H1 (cell line): ENCODE data around the gene SLC15A4. TPM values are rescaled to one million over a fixed set of nuclear protein-coding genes. Genes with fewer than 3 reads are reported as not detected.

Source experiments
- CTCF ChIA-PET: fragments of 300-600 bp; sonication (Branson Sonifier 250); formaldehyde crosslinking; loops from one replicate; lab custom pipeline; 2021; ENCODE audit not compliant: partially characterized antibody; lab: Charles Lee
- POLR2A ChIA-PET: fragments of 300-600 bp; sonication (Branson Sonifier 250); formaldehyde crosslinking; loops from one replicate; lab custom pipeline; 2021; ENCODE audit warnings: inconsistent platforms; ENCODE audit not compliant: partially characterized antibody; lab: Charles Lee
- DNase-seq, 2 experiments: peaks; one replicate each; pipeline versions ENCODE4 v3.0.0 to v3.0.0-alpha.2; 2010 to 2022; ENCODE audit warnings: low spot score in 2 of 2, low read depth in 1 of 2, mixed read lengths in 1 of 2
- FAIRE-seq: peaks from 2 replicates; lab custom pipeline; 2011; peaks lifted over from hg19 to GRCh38; lab: Jason Lieb, UNC
- H2AFZ ChIP-seq: 2 replicates; pipeline ENCODE4 v1.8.1; 2012; ENCODE audit warnings: low read length, inconsistent platforms
- H2AK5ac ChIP-seq: 2 replicates; pipeline ENCODE4 v1.6.1; 2013; ENCODE audit warnings: low read depth, low read length
- H2BK120ac ChIP-seq: replicated peaks from 2 replicates; pipeline ENCODE3; 2013; ENCODE audit warnings: low read depth, low read length, inconsistent platforms
- H2BK12ac ChIP-seq: 2 replicates; pipeline ENCODE4 v1.6.1; 2013; ENCODE audit warnings: low read depth, low read length
- H2BK15ac ChIP-seq: 2 replicates; pipeline ENCODE4 v1.6.1; 2013; ENCODE audit warnings: low read length
- H2BK20ac ChIP-seq: 2 replicates; pipeline ENCODE4 v1.6.1; 2013; ENCODE audit warnings: low read length
- H2BK5ac ChIP-seq: 2 replicates; pipeline ENCODE4 v1.6.1; 2013; ENCODE audit warnings: low read depth, low read length
- H3K14ac ChIP-seq: 2 replicates; pipeline ENCODE4 v1.6.1; 2013; ENCODE audit warnings: inconsistent platforms; ENCODE audit not compliant: insufficient read length
- H3K18ac ChIP-seq: 2 replicates; pipeline ENCODE4 v1.6.1; 2013; ENCODE audit warnings: low read length; ENCODE audit errors: extremely low read depth
- H3K23ac ChIP-seq: 2 replicates; pipeline ENCODE4 v1.6.1; 2013; ENCODE audit warnings: inconsistent platforms; ENCODE audit not compliant: insufficient read length
- H3K23me2 ChIP-seq: 2 replicates; pipeline ENCODE4 v1.6.1; 2013; ENCODE audit warnings: low read depth, low read length
- H3K27ac ChIP-seq: 2 replicates; pipeline ENCODE4 v1.6.1; 2011; ENCODE audit warnings: low read depth, low read length, inconsistent platforms
- H3K27me3 ChIP-seq, 4 experiments: replicated peaks in 1 of 4; 1 replicate in 1 of 4; 2 replicates in 3 of 4; pipeline versions ENCODE4 v1.6.1 to v1.8.1; 2011 to 2013; ENCODE audit warnings: low read length in 3 of 4, mild to moderate bottlenecking in 3 of 4, inconsistent platforms in 2 of 4, mixed read lengths in 2 of 4, moderate library complexity in 1 of 4; ENCODE audit not compliant: control insufficient read depth in 3 of 4, insufficient read depth in 3 of 4; ENCODE audit errors: extremely low read depth in 1 of 4
- H3K36me3 ChIP-seq, 4 experiments: 2 replicates each; pipeline versions ENCODE4 v1.6.1 to v1.8.1; 2011 to 2013; ENCODE audit warnings: mild to moderate bottlenecking in 4 of 4, low read length in 3 of 4, moderate library complexity in 2 of 4, control low read depth in 1 of 4, inconsistent platforms in 1 of 4; ENCODE audit not compliant: insufficient read depth in 4 of 4, control insufficient read depth in 2 of 4
- H3K4ac ChIP-seq: replicated peaks from 2 replicates; pipeline ENCODE3; 2013; ENCODE audit warnings: low read length, low read depth, mixed read lengths, inconsistent platforms; ENCODE audit not compliant: insufficient read length
- H3K4me1 ChIP-seq, 4 experiments: replicated peaks in 1 of 4; 1 replicate in 1 of 4; 2 replicates in 3 of 4; pipeline versions ENCODE4 v1.6.1 to v1.8.1; 2011 to 2013; ENCODE audit warnings: low read length in 3 of 4, inconsistent platforms in 2 of 4, mixed read lengths in 1 of 4; ENCODE audit not compliant: insufficient read depth in 4 of 4, control insufficient read depth in 3 of 4
- H3K4me2 ChIP-seq, 2 experiments: 2 replicates each; pipeline versions ENCODE4 v1.6.1 to v1.8.1; 2011 to 2013; ENCODE audit warnings: low read depth in 2 of 2, low read length in 2 of 2, control low read depth in 1 of 2, inconsistent platforms in 1 of 2, mild to moderate bottlenecking in 1 of 2; ENCODE audit not compliant: insufficient read depth in 1 of 2
- H3K4me3 ChIP-seq, 4 experiments: fragments of 200-600, 300-600 bp in 1 of 4; sonication (generic), shearing (Covaris generic), sonication (Bioruptor Twin) in 1 of 4; 2 replicates each; pipeline versions ENCODE4 v1.5.1 to v1.8.1; 2011 to 2016; ENCODE audit warnings: low read length in 4 of 4, low read depth in 3 of 4, control low read depth in 2 of 4, inconsistent platforms in 2 of 4, mild to moderate bottlenecking in 2 of 4, mixed read lengths in 1 of 4, moderate library complexity in 1 of 4; ENCODE audit not compliant: insufficient read depth in 2 of 4; ENCODE audit errors: extremely low read depth in 1 of 4
- H3K56ac ChIP-seq: replicated peaks from 2 replicates; pipeline ENCODE3; 2013; ENCODE audit warnings: low read depth, mild to moderate bottlenecking, mixed read lengths, low read length, inconsistent platforms; ENCODE audit not compliant: insufficient read length
- H3K79me1 ChIP-seq: 2 replicates; pipeline ENCODE4 v1.6.1; 2013; ENCODE audit warnings: low read depth, low read length, control low read depth
- H3K79me2 ChIP-seq, 2 experiments: 2 replicates each; pipeline versions ENCODE4 v1.6.1 to v1.8.1; 2012 to 2013; ENCODE audit warnings: low read length in 2 of 2, mild to moderate bottlenecking in 2 of 2, inconsistent platforms in 1 of 2; ENCODE audit not compliant: insufficient read depth in 2 of 2, control insufficient read depth in 1 of 2
- H3K9ac ChIP-seq, 4 experiments: replicated peaks in 1 of 4; 1 replicate in 1 of 4; 2 replicates in 3 of 4; pipeline versions ENCODE4 v1.6.1 to v1.8.1; 2011 to 2013; ENCODE audit warnings: low read depth in 3 of 4, low read length in 3 of 4, control low read depth in 2 of 4, mild to moderate bottlenecking in 2 of 4, moderate library complexity in 2 of 4, inconsistent platforms in 1 of 4; ENCODE audit errors: extremely low read depth in 1 of 4
- H3K9me3 ChIP-seq, 2 experiments: 2 replicates each; pipeline versions ENCODE4 v1.6.1 to v1.8.1; 2012 to 2013; ENCODE audit warnings: mild to moderate bottlenecking in 2 of 2, moderate library complexity in 2 of 2, control low read depth in 1 of 2, inconsistent platforms in 1 of 2, low read depth in 1 of 2, low read length in 1 of 2, mixed read lengths in 1 of 2; ENCODE audit not compliant: insufficient read depth in 2 of 2
- H4K20me1 ChIP-seq, 2 experiments: replicated peaks in 1 of 2; 2 replicates each; pipeline versions ENCODE3 to v1.8.1; 2011 to 2013; ENCODE audit warnings: inconsistent platforms in 2 of 2, low read length in 2 of 2, mild to moderate bottlenecking in 1 of 2; ENCODE audit not compliant: insufficient read depth in 2 of 2, control insufficient read depth in 1 of 2
- H4K5ac ChIP-seq: 2 replicates; pipeline ENCODE4 v1.6.1; 2013; ENCODE audit warnings: low read length, low read depth, mixed read lengths, inconsistent platforms; ENCODE audit not compliant: insufficient read length
- H4K8ac ChIP-seq: 2 replicates; pipeline ENCODE4 v1.8.0; 2013; ENCODE audit warnings: mild to moderate bottlenecking, moderate library complexity, low read length, inconsistent platforms; ENCODE audit not compliant: insufficient read depth; ENCODE audit errors: extremely low read depth
- H4K91ac ChIP-seq: replicated peaks from 2 replicates; pipeline ENCODE3; 2013; ENCODE audit warnings: low read length, mixed read lengths, inconsistent platforms; ENCODE audit not compliant: insufficient read length
- CEBPB ChIP-seq: IDR thresholded peaks from 2 replicates; pipeline ENCODE4 v1.6.1; 2012; ENCODE audit warnings: low read depth, low read length
- CREB1 ChIP-seq: IDR thresholded peaks from 2 replicates; pipeline ENCODE4 v1.6.1; 2012; ENCODE audit warnings: inconsistent platforms
- FOSL1 ChIP-seq: IDR thresholded peaks from 2 replicates; pipeline ENCODE4 v1.6.1; 2011; ENCODE audit warnings: mild to moderate bottlenecking, low read depth, low read length, moderate library complexity; ENCODE audit not compliant: insufficient read depth
- GTF2F1 ChIP-seq: IDR thresholded peaks from 2 replicates; pipeline ENCODE4 v1.6.1; 2012; ENCODE audit warnings: low read depth, low read length, improper control_type of control experiment, borderline replicate concordance
- RAD21 ChIP-seq, 2 experiments: IDR thresholded peaks in 1 of 2; conservative IDR thresholded peaks in 1 of 2; 2 replicates each; pipeline ENCODE4 v1.6.1; 2011; ENCODE audit warnings: low read depth in 2 of 2, low read length in 2 of 2, improper control_type of control experiment in 1 of 2, inconsistent platforms in 1 of 2, mild to moderate bottlenecking in 1 of 2, moderate library complexity in 1 of 2
- RXRA ChIP-seq: IDR thresholded peaks from 2 replicates; pipeline ENCODE4 v1.6.1; 2011; ENCODE audit warnings: low read depth, mild to moderate bottlenecking, low read length, moderate library complexity; ENCODE audit not compliant: insufficient read depth
- WGBS, 2 experiments: shearing (Covaris generic) in 1 of 2; methylation state at CpG; one replicate each; pipeline versions ENCODE4 v1.1.6 to v1.1.7; 2013 to 2015; ENCODE audit warnings: low lambda C conversion rate in 2 of 2, mixed read lengths in 2 of 2, inconsistent platforms in 1 of 2, low coverage in 1 of 2, missing lambda C conversion rate in 1 of 2; ENCODE audit not compliant: insufficient replicate concordance in 2 of 2, insufficient coverage in 1 of 2, insufficient read length in 1 of 2; ENCODE audit errors: extremely low coverage in 1 of 2, missing lambda C conversion rate in 1 of 2; 5-methylcytosine and 5-hydroxymethylcytosine counted together
- polyA plus RNA-seq, 7 experiments: library from polyadenylated mRNA; depleted of rRNA in 3 of 7; stranded (reverse) in 5 of 7; unstranded in 2 of 7; fragments of >200 nt in 5 of 7; fragments of 200-250 nt in 2 of 7; gene quantifications; 1 replicate in 5 of 7; 2 replicates in 1 of 7; 4 replicates in 1 of 7; pipeline versions ENCODE4 v1.2.1 to v1.2.3, GENCODE V29; 2011 to 2013; ENCODE audit warnings: missing spikeins in 2 of 7, mixed read lengths in 2 of 7
- total RNA-seq: library from RNA; stranded (reverse); fragmentation: NEBNext Ultra II Directional; extraction: Animal tissue kit (Norgen Biotek cat#: 25700); gene quantifications from 2 replicates; pipeline ENCODE4 v1.2.1, GENCODE V29; 2021

Gene SLC15A4
- total and polyA plus RNA-seq, 2 of the 8 experiments (the other 6 are each of a cell fraction or from before 2014, with no cell fraction given): 22.7 to 26.6 TPM

GRCh38 chr12:128786741-128787391 is 36.9 kb downstream of the SLC15A4 start:
- H3K4me1 ChIP-seq: peaks cover 0 to 3% (median under 1%) of the 10 kb centered on the region in 4 experiments; a peak in 2 of 7 replicates
- H3K27ac ChIP-seq: no peak overlapping the region
- peaks cover 0 to 8% (median 0%) of the 10 kb centered on the region in 4 experiments; a peak in 2 of 8 replicates for H3K36me3 ChIP-seq
- H4K91ac ChIP-seq: no peak overlapping the region
- H4K5ac ChIP-seq: no peak overlapping the region
- no peaks in the 10 kb centered on the region for H3K27me3 ChIP-seq
- no peak overlapping the region for H2AFZ ChIP-seq
- 94% methylated on average over 16 of the region's 17 CpGs; no CpG with 5 or more reads in 1 of the 2 experiments for WGBS, 2 experiments
- H2BK20ac ChIP-seq: no peak overlapping the region
- no peak for TF ChIP-seq FOSL1
- no peak for TF ChIP-seq CEBPB
- no peak for TF ChIP-seq RAD21 (IDR thresholded peaks at IDR 0.05 in 1 of 2, conservative IDR thresholded peaks at IDR 0.05 in 1 of 2; ENCODE audit: low read depth in 2 of 2, low read length in 2 of 2)
- TF ChIP-seq GTF2F1: no peak
- TF ChIP-seq RXRA: no peak
- no peak for TF ChIP-seq CREB1
- H4K20me1 ChIP-seq: peaks cover 0 to 2% of the 10 kb centered on the region in 2 experiments
- FAIRE-seq (no peak), DNase-seq (no peak)
- no peak overlapping the region for H3K4me3 ChIP-seq
- no peaks in the 10 kb centered on the region for H3K9me3 ChIP-seq
- H3K23me2 ChIP-seq: no peaks in the 10 kb centered on the region; the same call in 1 of the 2 replicates
- no peak overlapping the region for H2BK120ac ChIP-seq
- H3K4me2 ChIP-seq: no peak overlapping the region
- H3K14ac ChIP-seq: no peak overlapping the region
- POLR2A ChIA-PET: no interaction called here
- no peak overlapping the region for H4K8ac ChIP-seq
- no peaks in the 10 kb centered on the region for H3K79me2 ChIP-seq
- H3K56ac ChIP-seq: no peak overlapping the region
- H2BK15ac ChIP-seq: no peak overlapping the region
- no peak overlapping the region for H2BK12ac ChIP-seq
- H2BK5ac ChIP-seq: no peak overlapping the region
- CTCF ChIA-PET: interaction anchor here (0.6 kb wide), 2 partner anchors 174 to 399 kb away, joined by 3 read pairs; no protein-coding TSS in a partner anchor
- H2AK5ac ChIP-seq: no peak overlapping the region
- H3K18ac ChIP-seq: no peak overlapping the region
- no peak overlapping the region for H3K23ac ChIP-seq
- H3K79me1 ChIP-seq: no peaks in the 10 kb centered on the region
- H3K4ac ChIP-seq: no peak overlapping the region
- H3K9ac ChIP-seq: no peak overlapping the region
